Muscle of arm (tissue), 12 donors: ENCODE results near the gene SENP7. TPM values are rescaled to one million over a fixed set of nuclear protein-coding genes. Genes with fewer than 3 reads are reported as not detected.

Source experiments
- polyA plus RNA-seq, 12 donors: library from polyadenylated mRNA; unstranded; fragments of 120-200 nt; gene quantifications; one replicate each; pipeline ENCODE4 v1.2.1, GENCODE V29; 2013; ENCODE audit not compliant: insufficient read length in 12 of 12

Gene SENP7
- polyA plus RNA-seq, 12 donors, result 30.4 to 69.2 (median 46.7) TPM; not detected in 1

Other genes with a start within 250 kb of the SENP7 start
- gene IMPG2, start 192.6 kb downstream of the SENP7 start, polyA plus RNA-seq, result 1 to 10 TPM in 8 of 12 donors, under 1 TPM in 3, not detected in 1; 0.94 to 1.9 (median 1.2) TPM
- gene TRMT10C, start 48.7 kb upstream of the SENP7 start, polyA plus RNA-seq, result 10 to 100 TPM in 11 of 12 donors, not detected in 1; 21.6 to 30.1 (median 25.8) TPM
- gene PCNP, start 61.0 kb upstream of the SENP7 start, polyA plus RNA-seq, result 100 to 1,000 TPM in 11 of 12 donors, not detected in 1; 106 to 191 (median 153) TPM
- 10 to 100 TPM in 11 of 12 donors, not detected in 1; 12.7 to 21.4 (median 16.9) TPM for gene ZBTB11, start 163.9 kb upstream of the SENP7 start, polyA plus RNA-seq
- gene RPL24, start 173.5 kb upstream of the SENP7 start, polyA plus RNA-seq, result 1,000 to 10,000 TPM in 11 of 12 donors, not detected in 1; 1,395 to 2,158 (median 1,860) TPM
- 10 to 100 TPM in 11 of 12 donors, not detected in 1; 11.5 to 19.5 (median 14.5) TPM for gene CEP97, start 211.4 kb upstream of the SENP7 start, polyA plus RNA-seq